ENCODE results near the gene KIAA0513.
"Not testable (repeated sequence)": the region's sequence is repeated elsewhere in the genome, so short reads cannot be mapped to it uniquely, and the experiment has no call there.

KIAA0513 gene

DNA sequence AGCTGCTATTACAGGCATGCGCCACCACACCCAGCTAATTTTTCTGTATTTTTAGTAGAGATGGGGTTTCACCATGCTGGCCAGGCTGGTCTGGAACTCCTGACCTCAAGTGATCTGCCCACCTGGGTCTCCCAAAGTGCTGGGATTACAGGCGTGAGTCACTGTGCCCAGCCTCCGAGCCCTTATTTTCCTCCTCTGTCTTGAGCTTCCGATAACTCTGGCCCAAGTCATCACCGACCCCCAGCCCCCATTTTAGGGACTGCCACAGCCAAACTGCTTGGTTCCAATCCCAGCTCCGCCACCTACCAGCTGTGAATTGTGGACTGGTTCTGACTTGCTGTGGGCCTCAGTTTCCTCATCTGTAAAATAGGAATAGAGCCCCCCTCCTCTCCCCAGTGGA lies 95.8 kb downstream of the KIAA0513 start:
- Histone ChIP-seq H3K27ac (ENCODE audit: low read depth, low read length) (0 out of 2 replicates have a peak overlapping the region, but pooled peaks have one; percentile 9), H3K9ac (ENCODE audit: low read length) (peak overlapping the region; percentile 23), H3K4me1 (ENCODE audit: control insufficient read depth, insufficient read depth, low read length) (peaks cover 23% of the 10 kb centered on the region)
- not testable (repeated sequence) for H3K36me3 ChIP-seq (ENCODE audit: control insufficient read depth, insufficient read depth, low read length); H3K27me3 ChIP-seq (ENCODE audit: control insufficient read depth, insufficient read depth, low read length); H3K9me3 ChIP-seq (ENCODE audit: control insufficient read depth, insufficient read depth, low read depth, low read length); H3K4me3 ChIP-seq (ENCODE audit: low read depth, low read length)

DNA sequence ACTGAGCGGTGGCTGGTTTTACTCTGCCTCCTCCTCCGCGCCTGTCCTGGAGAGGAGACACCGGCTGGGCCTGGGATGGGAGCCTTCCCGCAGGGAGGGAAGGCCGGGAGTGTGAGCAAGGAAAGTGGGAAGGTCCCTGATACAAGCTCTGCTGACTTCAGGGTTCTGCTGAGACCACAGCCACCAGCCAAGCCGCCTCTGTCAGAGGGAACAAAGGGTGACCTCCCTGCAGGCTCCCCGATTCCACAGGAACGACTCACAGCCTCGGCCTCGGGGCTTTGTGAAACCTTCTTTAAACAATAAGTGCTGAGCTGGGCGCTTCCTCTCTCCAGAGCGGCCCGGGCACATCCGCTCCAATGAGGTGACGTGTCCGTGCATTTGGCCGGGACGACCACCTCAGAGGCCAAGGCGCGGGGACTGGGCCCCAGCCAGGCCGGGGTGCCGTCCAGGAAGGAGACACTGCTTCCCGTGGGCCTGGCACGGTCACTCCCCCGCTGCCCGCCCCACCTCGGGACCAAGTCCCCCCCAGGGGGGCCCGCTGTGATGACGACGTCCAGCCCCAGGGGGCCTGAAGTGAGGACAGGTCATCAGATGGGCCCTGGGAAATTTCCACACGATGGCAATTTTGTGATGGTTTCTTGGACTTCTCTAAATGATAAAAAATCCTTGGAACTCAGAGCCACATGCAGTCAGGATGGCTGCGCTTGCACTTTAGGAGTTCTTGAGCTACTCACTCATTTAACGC lies 96.5 kb downstream of the KIAA0513 start:
- Histone ChIP-seq H3K27ac (ENCODE audit: low read depth, low read length) (peak overlapping the region; percentile 9; the same call in 1 of the 2 replicates), H3K27me3 (ENCODE audit: control insufficient read depth, insufficient read depth, low read length) (no peaks in the 10 kb centered on the region), H3K4me1 (ENCODE audit: control insufficient read depth, insufficient read depth, low read length) (peaks cover 23% of the 10 kb centered on the region), H3K36me3 (ENCODE audit: control insufficient read depth, insufficient read depth, low read length) (no peaks in the 10 kb centered on the region), H3K9me3 (ENCODE audit: control insufficient read depth, insufficient read depth, low read depth, low read length) (peaks cover 4% of the 10 kb centered on the region), H3K4me3 (ENCODE audit: low read depth, low read length) (no peak overlapping the region), H3K9ac (ENCODE audit: low read length) (peak overlapping the region; percentile 23)

DNA sequence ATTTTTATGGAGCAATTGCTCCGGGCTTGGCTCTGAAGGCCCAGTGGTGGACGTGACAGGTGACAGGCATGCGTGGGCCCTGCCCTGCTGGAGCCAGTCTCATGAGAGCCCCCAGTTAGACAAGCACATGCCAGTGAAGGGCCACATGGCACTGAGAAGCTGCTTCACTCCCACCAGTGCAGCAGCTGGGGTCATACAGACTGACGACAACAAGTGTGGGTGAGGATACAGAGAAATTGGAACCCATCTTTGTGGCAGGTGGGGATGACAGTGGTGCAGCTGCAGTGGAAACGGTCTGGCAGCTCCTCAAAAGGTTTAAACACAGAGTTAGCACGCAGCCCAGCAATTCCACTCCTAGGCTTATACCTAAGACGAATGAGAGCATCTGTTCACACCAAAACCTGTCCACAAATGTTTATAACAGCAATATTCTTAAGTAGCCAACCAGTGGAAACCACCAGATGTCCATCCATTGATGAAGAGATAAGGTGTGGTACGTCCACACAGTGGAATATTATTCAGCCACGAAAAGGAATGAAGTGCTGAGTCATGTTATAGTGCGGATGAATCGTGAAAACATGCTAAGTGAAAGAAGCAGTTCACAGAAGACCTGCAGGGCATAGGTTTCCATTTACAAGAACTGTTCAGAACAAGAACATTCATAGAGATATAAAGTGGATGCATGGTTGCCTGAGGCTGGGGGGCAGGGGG lies 97.2 kb downstream of the KIAA0513 start:
- Histone ChIP-seq H3K27me3 (ENCODE audit: control insufficient read depth, insufficient read depth, low read length) (no peaks in the 10 kb centered on the region), H3K4me1 (ENCODE audit: control insufficient read depth, insufficient read depth, low read length) (peaks cover 23% of the 10 kb centered on the region), H3K27ac (ENCODE audit: low read depth, low read length) (no peak overlapping the region; the same call in 1 of the 2 replicates), H3K9ac (ENCODE audit: low read length) (no peak overlapping the region), H3K9me3 (ENCODE audit: control insufficient read depth, insufficient read depth, low read depth, low read length) (peaks cover 4% of the 10 kb centered on the region), H3K4me3 (ENCODE audit: low read depth, low read length) (no peak overlapping the region), H3K36me3 (ENCODE audit: control insufficient read depth, insufficient read depth, low read length) (no peaks in the 10 kb centered on the region)

DNA sequence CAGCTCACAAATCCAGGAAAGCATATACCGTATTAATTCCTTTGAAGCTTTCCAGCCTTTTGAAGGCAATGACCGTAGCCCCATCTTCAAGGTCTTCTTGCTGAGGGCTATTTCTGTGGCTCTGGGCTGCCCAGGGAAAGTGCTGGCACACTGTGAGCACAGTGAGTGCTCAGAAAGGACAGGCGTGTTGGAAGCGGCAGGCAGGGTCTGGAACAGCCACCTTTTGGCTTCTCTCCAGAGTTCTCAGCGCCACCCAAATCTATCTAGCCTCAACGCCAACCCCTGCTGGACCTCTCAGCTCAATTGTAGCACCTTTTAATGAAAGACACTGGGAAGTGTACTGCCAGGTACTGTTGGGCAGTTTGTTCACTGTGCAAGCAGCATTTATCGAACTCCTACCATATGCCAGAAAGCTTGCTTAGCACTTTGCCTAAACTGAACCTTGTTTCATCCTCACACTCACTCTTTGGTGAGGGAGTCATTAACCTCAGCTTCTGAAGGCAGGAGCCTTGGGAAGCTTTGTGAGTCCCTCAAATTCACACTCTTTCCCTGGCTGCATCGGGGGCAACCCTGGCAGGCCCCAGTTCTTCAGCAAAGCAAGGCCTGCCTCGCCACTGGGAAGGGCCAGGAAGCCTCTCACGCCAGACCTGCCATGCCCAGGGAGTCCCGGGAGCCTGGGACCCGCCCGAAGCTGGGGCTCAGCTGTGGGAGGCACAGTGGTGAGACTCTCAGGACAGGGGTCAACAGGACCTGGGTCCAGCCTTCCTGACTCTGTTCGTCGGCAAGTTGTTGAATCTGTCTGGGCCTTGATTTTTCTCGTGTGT lies 98.2 kb downstream of the KIAA0513 start:
- H3K9me3 ChIP-seq (ENCODE audit: control insufficient read depth, insufficient read depth, low read depth, low read length): peaks cover 4% of the 10 kb centered on the region
- H3K36me3 ChIP-seq (ENCODE audit: control insufficient read depth, insufficient read depth, low read length): no peaks in the 10 kb centered on the region
- H3K9ac ChIP-seq (ENCODE audit: low read length): no peak overlapping the region
- no peaks in the 10 kb centered on the region for H3K27me3 ChIP-seq (ENCODE audit: control insufficient read depth, insufficient read depth, low read length)
- peaks cover 33% of the 10 kb centered on the region for H3K4me1 ChIP-seq (ENCODE audit: control insufficient read depth, insufficient read depth, low read length)
- H3K4me3 ChIP-seq (ENCODE audit: low read depth, low read length): no peak overlapping the region
- no peak overlapping the region for H3K27ac ChIP-seq (ENCODE audit: low read depth, low read length)

DNA sequence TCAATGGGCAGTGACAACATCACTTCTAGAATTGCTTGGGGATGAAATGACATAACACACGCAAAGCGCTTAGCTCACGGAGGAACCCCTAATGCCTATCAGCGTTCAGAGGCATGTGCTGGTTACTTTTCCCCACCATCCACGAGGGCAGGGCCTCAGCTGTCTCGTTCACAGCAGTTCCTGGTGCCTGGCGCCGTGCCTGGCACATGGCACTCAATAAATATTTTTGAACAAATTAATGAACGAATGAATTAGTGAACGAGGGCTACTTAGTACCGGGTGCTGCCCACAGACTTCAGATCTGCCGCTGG lies 98.8 kb downstream of the KIAA0513 start:
- H3K4me3 ChIP-seq (ENCODE audit: low read depth, low read length): no peak overlapping the region
- H3K9me3 ChIP-seq (ENCODE audit: control insufficient read depth, insufficient read depth, low read depth, low read length): peaks cover 4% of the 10 kb centered on the region
- peak overlapping the region; percentile 45 for H3K9ac ChIP-seq (ENCODE audit: low read length)
- H3K4me1 ChIP-seq (ENCODE audit: control insufficient read depth, insufficient read depth, low read length): peaks cover 33% of the 10 kb centered on the region
- no peak overlapping the region; the same call in 1 of the 2 replicates for H3K27ac ChIP-seq (ENCODE audit: low read depth, low read length)
- no peaks in the 10 kb centered on the region for H3K27me3 ChIP-seq (ENCODE audit: control insufficient read depth, insufficient read depth, low read length)
- no peaks in the 10 kb centered on the region for H3K36me3 ChIP-seq (ENCODE audit: control insufficient read depth, insufficient read depth, low read length)

DNA sequence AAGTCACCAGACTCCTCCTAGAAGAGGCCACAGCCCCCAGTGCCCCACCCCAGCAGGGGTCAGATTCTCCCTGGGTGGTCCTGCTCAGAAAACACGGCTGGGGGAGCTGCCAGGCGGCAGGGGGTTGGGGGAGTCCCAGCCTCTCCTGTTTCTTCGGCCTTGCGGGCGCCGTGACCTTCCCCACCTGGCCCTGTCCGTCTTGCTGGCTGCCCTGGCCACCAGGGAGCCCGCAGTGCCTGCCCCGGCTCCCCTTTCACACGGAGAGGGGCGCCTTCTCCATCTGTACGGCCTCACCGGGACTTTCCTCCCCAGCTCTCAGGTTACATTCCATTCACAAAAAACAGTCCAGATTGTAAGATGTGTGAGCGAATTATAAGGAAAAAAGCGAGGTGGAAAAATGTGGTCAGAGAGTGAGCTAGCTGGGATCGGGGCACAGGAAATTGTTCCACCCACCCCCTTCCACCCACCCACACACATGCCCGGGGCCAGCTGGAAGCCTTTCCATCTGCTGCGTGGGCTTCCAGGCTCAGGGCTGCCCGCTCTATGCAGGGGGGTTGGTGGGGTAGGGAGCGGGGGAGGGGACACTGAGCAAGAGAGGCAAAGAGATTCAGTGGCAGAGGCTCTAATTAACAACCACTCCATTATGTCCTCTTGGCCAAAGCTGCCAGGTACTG lies 99.2 kb downstream of the KIAA0513 start:
- 0 out of 2 replicates have a peak overlapping the region, but pooled peaks have one; percentile 12 for H3K4me3 ChIP-seq (ENCODE audit: low read depth, low read length)

DNA sequence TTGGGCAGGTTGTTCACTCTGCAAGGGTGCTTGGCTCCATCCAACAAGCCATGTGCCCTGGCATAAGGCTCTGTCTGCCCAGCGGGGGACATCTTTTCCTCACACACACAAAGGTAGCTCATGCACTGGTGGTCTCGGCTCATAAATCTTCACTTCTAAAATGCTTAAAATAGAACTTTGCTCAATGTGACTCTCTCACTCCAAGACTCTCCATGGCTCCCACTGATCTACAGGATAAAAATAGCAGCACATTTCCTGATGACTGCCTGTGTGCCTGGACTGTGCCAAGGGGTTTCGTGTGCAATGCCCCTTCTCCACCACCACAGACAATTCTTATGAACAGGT lies 99.8 kb downstream of the KIAA0513 start:
- H3K9ac ChIP-seq (ENCODE audit: low read length): no peak overlapping the region
- H3K36me3 ChIP-seq (ENCODE audit: control insufficient read depth, insufficient read depth, low read length): no peaks in the 10 kb centered on the region

More for the DNA sequence above, 99.2 kb downstream of the KIAA0513 start:
- no peaks in the 10 kb centered on the region for H3K27me3 ChIP-seq (ENCODE audit: control insufficient read depth, insufficient read depth, low read length)
- H3K36me3 ChIP-seq (ENCODE audit: control insufficient read depth, insufficient read depth, low read length): no peaks in the 10 kb centered on the region
- H3K9me3 ChIP-seq (ENCODE audit: control insufficient read depth, insufficient read depth, low read depth, low read length): peaks cover 4% of the 10 kb centered on the region
- H3K4me1 ChIP-seq (ENCODE audit: control insufficient read depth, insufficient read depth, low read length): peaks cover 33% of the 10 kb centered on the region
- H3K27ac ChIP-seq (ENCODE audit: low read depth, low read length): peak overlapping the region; percentile 7; the same call in 1 of the 2 replicates
- H3K9ac ChIP-seq (ENCODE audit: low read length): peak overlapping the region; percentile 45

DNA sequence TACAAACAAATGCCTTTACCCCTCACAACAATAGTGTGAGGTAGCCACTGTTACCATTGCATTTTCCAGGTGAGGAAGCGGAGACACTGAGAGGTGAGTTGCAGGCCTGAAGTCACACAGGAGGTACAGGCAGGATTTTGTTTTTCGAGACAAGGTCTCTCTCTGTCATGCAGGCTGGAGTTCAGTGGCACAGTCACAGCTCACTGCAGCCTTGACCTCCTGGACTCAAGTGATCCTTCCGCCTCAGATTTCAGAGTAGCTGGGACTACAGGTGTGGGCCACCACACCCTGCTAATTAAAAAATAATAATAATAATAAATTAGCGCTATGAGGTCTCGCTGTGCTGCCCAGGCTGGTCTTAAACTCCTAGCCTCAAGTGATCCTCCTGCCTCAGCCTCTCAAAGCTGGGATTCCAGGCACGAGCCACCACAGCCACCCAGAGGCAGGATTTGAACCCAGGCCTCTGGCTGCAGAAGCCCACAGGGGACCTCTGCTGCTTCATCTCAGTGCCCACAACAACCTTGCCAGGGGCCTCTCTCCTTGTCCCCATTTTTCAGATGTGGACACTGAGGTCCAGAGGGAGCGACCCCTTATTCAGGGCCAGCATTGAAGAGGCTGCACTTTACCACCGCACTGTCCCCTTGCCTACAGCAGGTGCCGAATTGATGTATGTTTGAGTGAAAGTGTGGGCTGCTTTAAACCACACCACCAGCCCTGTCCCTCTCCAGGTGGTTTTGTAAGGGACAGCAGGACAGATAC lies 100.7 kb downstream of the KIAA0513 start:
- no peaks in the 10 kb centered on the region for H3K27me3 ChIP-seq (ENCODE audit: control insufficient read depth, insufficient read depth, low read length)
- no peaks in the 10 kb centered on the region for H3K36me3 ChIP-seq (ENCODE audit: control insufficient read depth, insufficient read depth, low read length)
- H3K27ac ChIP-seq (ENCODE audit: low read depth, low read length): no peak overlapping the region
- peaks cover 33% of the 10 kb centered on the region for H3K4me1 ChIP-seq (ENCODE audit: control insufficient read depth, insufficient read depth, low read length)
- H3K9ac ChIP-seq (ENCODE audit: low read length): no peak overlapping the region
- peaks cover 4% of the 10 kb centered on the region for H3K9me3 ChIP-seq (ENCODE audit: control insufficient read depth, insufficient read depth, low read depth, low read length)
- no peak overlapping the region for H3K4me3 ChIP-seq (ENCODE audit: low read depth, low read length)

More for the DNA sequence above, 99.8 kb downstream of the KIAA0513 start:
- H3K27ac ChIP-seq (ENCODE audit: low read depth, low read length): no peak overlapping the region
- no peak overlapping the region for H3K4me3 ChIP-seq (ENCODE audit: low read depth, low read length)
- no peaks in the 10 kb centered on the region for H3K27me3 ChIP-seq (ENCODE audit: control insufficient read depth, insufficient read depth, low read length)
- H3K9me3 ChIP-seq (ENCODE audit: control insufficient read depth, insufficient read depth, low read depth, low read length): peaks cover 4% of the 10 kb centered on the region
- peaks cover 33% of the 10 kb centered on the region for H3K4me1 ChIP-seq (ENCODE audit: control insufficient read depth, insufficient read depth, low read length)

DNA sequence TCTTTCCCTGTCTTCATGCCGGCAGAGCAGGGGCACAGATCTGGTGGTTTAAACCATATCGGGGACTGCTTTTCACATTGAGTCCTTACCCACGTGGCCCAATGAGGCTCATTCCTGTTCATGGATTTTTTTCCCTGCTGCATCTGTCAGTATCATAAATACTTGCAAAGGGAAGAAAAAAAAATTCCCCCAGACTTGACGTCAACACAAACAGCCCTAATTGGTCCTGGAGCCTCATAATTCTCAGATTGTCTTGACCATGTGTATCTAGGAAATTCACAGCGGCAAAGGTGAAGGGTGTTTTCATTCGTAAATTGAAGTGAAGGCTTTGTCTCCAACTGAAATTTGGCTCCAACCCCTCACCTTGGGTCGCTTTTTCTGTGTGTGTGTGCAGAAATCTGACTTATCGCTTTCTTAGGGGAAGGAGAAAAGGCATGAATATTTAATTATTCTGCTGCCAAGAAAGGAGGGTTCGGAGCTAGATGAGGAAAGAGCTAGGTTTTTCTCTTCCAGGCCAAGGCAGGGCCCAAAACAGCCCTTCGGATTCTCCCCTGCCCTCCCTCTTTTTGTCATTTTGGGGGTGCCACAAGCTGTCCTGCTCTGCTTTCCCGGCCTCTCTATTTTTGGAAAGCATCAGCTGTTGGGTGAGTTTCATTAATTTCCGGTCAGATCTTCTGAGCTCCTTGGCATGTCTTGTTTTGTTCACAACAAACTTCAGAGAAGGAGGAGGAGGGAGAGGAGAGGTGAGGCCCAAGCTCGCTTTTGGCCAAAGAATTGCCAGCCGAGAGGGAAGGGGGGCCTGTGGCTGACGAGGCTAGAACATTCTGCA lies 102.5 kb downstream of the KIAA0513 start:
- Histone ChIP-seq H3K9ac (ENCODE audit: low read length) (no peak overlapping the region), H3K27ac (ENCODE audit: low read depth, low read length) (no peak overlapping the region)

DNA sequence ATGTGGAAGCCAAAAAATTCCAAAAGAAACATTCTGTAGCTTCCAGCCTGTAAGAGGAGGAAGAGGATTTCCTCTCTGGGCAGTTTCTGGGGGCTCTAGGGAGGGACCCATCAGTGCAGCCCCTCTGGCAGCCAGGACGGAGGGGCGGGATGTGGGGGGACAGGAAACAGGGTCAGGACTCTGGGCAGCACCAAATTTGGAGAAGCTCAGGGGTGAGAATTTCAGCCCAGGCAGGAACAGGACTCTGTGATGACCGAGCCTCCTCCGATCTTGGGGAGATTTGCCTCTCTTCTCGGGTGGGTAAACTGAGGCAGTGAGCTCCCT lies 103.1 kb downstream of the KIAA0513 start:
- H3K9me3 ChIP-seq (ENCODE audit: control insufficient read depth, insufficient read depth, low read depth, low read length): no peaks in the 10 kb centered on the region
- no peak overlapping the region for H3K27ac ChIP-seq (ENCODE audit: low read depth, low read length)
- H3K4me3 ChIP-seq (ENCODE audit: low read depth, low read length): no peak overlapping the region
- H3K36me3 ChIP-seq (ENCODE audit: control insufficient read depth, insufficient read depth, low read length): no peaks in the 10 kb centered on the region
- H3K27me3 ChIP-seq (ENCODE audit: control insufficient read depth, insufficient read depth, low read length): no peaks in the 10 kb centered on the region
- peaks cover 26% of the 10 kb centered on the region for H3K4me1 ChIP-seq (ENCODE audit: control insufficient read depth, insufficient read depth, low read length)
- no peak overlapping the region for H3K9ac ChIP-seq (ENCODE audit: low read length)

More for the DNA sequence above, 102.5 kb downstream of the KIAA0513 start:
- Histone ChIP-seq H3K9me3 (ENCODE audit: control insufficient read depth, insufficient read depth, low read depth, low read length) (no peaks in the 10 kb centered on the region), H3K4me3 (ENCODE audit: low read depth, low read length) (no peak overlapping the region), H3K36me3 (ENCODE audit: control insufficient read depth, insufficient read depth, low read length) (no peaks in the 10 kb centered on the region), H3K27me3 (ENCODE audit: control insufficient read depth, insufficient read depth, low read length) (no peaks in the 10 kb centered on the region), H3K4me1 (ENCODE audit: control insufficient read depth, insufficient read depth, low read length) (peaks cover 29% of the 10 kb centered on the region)
